Transverse colon (tissue), 4 donors: Measurements from ENCODE around the gene GSKIP. TPM values are rescaled to one million over a fixed set of nuclear protein-coding genes. Genes with fewer than 3 reads are reported as not detected.

Experiments
- DNase-seq: peaks from one replicate; pipeline ENCODE4 v3.0.0-alpha.2; 2019
- H3K27ac ChIP-seq, 4 donors: fragments of 200-600 bp; sonication (generic); 2 replicates each; pipeline ENCODE4 v1.5.1; 2016 to 2018; ENCODE audit warnings: inconsistent platforms in 4 of 4
- H3K27me3 ChIP-seq: fragments of 200-600 bp; sonication (generic); 2 replicates; pipeline ENCODE4 v1.5.1; 2017; ENCODE audit warnings: inconsistent platforms
- H3K36me3 ChIP-seq, 4 donors: fragments of 200-600 bp; sonication (generic); 2 replicates each; pipeline ENCODE4 v1.5.1; 2017 to 2019; ENCODE audit warnings: inconsistent platforms in 4 of 4
- H3K4me1 ChIP-seq, 4 donors: fragments of 200-600 bp; sonication (generic); 2 replicates each; pipeline ENCODE4 v1.5.1; 2017 to 2020; ENCODE audit warnings: inconsistent platforms in 4 of 4
- H3K4me3 ChIP-seq, 4 donors: fragments of 200-600 bp; sonication (generic); 1 replicate in 1 of 4; 2 replicates in 3 of 4; pipeline versions ENCODE4 v1.5.1 to v1.6.1; 2017 to 2019; ENCODE audit warnings: inconsistent platforms in 4 of 4
- H3K9me3 ChIP-seq, 2 donors: fragments of 200-600 bp; sonication (generic); 2 replicates each; pipeline ENCODE4 v1.5.1; 2017 to 2019; ENCODE audit warnings: inconsistent platforms in 2 of 2
- CTCF ChIP-seq, 5 experiments: fragments of 200-600 bp in 3 of 5; fragments of 450-650 bp in 2 of 5; sonication (generic) in 3 of 5; IDR thresholded peaks; 1 replicate in 2 of 5; 2 replicates in 3 of 5; pipeline ENCODE4 v1.5.1; 2016 to 2017; ENCODE audit warnings: antibody characterized with exemption in 5 of 5, inconsistent platforms in 3 of 5, mild to moderate bottlenecking in 2 of 5, moderate library complexity in 1 of 5
- EP300 ChIP-seq: sonication (generic); formaldehyde crosslinking; IDR thresholded peaks from one replicate; pipeline ENCODE4 v1.6.1; 2017; ENCODE audit warnings: antibody characterized with exemption, low read depth
- POLR2A ChIP-seq: fragments of 450-650 bp; IDR thresholded peaks from one replicate; pipeline ENCODE4 v1.6.1; 2016; ENCODE audit warnings: antibody characterized with exemption, mild to moderate bottlenecking, moderate library complexity
- POLR2AphosphoS5 ChIP-seq, 3 donors: sonication (generic); formaldehyde crosslinking; IDR thresholded peaks; one replicate each; pipeline ENCODE4 v1.6.1; 2016; ENCODE audit warnings: antibody characterized with exemption in 3 of 3
- WGBS, 2 donors: methylation state at CpG; one replicate each; pipeline ENCODE4 v1.1.5; 2018; ENCODE audit warnings: low coverage in 1 of 2; 5-methylcytosine and 5-hydroxymethylcytosine counted together
- in situ Hi-C, 4 donors: fragments of 200-750 bp; cut with MboI; loops; one replicate each; pipeline versions ENCODE4 v1.15.0 to v1.15.1; 2017; ENCODE audit warnings: low sequenced_read_pairs in 3 of 4, low pct_ligation_motif_present in 1 of 4, low pct_unique_long_range_greater_than_20kb in 1 of 4
- intact Hi-C: fragments of 100-400 bp; cut with DNase I; formaldehyde crosslinking; loops from one replicate; pipeline ENCODE4 v1.15.1; 2023; ENCODE audit warnings: low total_unique reads
- total RNA-seq, 4 donors: library from RNA; depleted of rRNA; stranded (reverse); fragments of >200 nt; gene quantifications; one replicate each; pipeline ENCODE4 v1.1.0, GENCODE V29; 2016

The GSKIP gene, protein sequence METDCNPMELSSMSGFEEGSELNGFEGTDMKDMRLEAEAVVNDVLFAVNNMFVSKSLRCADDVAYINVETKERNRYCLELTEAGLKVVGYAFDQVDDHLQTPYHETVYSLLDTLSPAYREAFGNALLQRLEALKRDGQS
- total RNA-seq: 100 to 1,000 TPM in 1 of 4 donors, 10 to 100 TPM in 3; 41.0 to 151 (median 64.9) TPM

GRCh38 chr14:96362965-96363750 is at the start of gene GSKIP, which contains the start of gene ATG2B:
Gene GSKIP (plus strand): TSS chr14:96363526. CDS start chr14:96382248, 18,722 bp downstream.
Gene ATG2B (minus strand): TSS chr14:96363341. CDS start chr14:96362976, 365 bp downstream.
- peak within 1 kb of the TSS; percentile 94 to 98 (median 97) for H3K27ac ChIP-seq
- in situ Hi-C loops (no loop called here), intact Hi-C loops (no loop called here)
- no peaks in the 10 kb centered on the region for H3K27me3 ChIP-seq
- peak within 1 kb of the TSS; percentile 70 to 98 (median 92) for H3K4me3 ChIP-seq
- 0% methylated on average over 22 of the region's 92 CpGs; no CpG with 5 or more reads in 1 of the 2 donors for WGBS, 2 donors
- peak; percentile 97 for DNase-seq
- TF ChIP-seq POLR2AphosphoS5 (IDR thresholded peaks at IDR 0.05) (peak; percentile 92 to 96 (median 96)), EP300 (no peak), POLR2A (peak; percentile 88), CTCF (IDR thresholded peaks at IDR 0.05) (no peak)
- H3K4me1 ChIP-seq: peaks cover 9 to 55% (median 28%) of the 10 kb centered on the region in 4 donors
- no peaks in the 10 kb centered on the region for H3K9me3 ChIP-seq
- no peaks in the 10 kb centered on the region for H3K36me3 ChIP-seq

GRCh38 chr14:96316087-96316486 is 47.2 kb upstream of the GSKIP start:
- in situ Hi-C loops: no loop called here

GRCh38 chr14:96318836-96319235 is 44.5 kb upstream of the GSKIP start:
- intact Hi-C loops (no loop called here), in situ Hi-C loops (no loop called here)
- H3K4me1 ChIP-seq: no peaks in the 10 kb centered on the region
- no peak for DNase-seq
- no peaks in the 10 kb centered on the region for H3K9me3 ChIP-seq
- TF ChIP-seq POLR2A (no peak), EP300 (no peak), POLR2AphosphoS5 (IDR thresholded peaks at IDR 0.05) (no peak), CTCF (IDR thresholded peaks at IDR 0.05) (no peak)
- no peak overlapping the region for H3K4me3 ChIP-seq
- WGBS, 2 donors: 89 to 93% methylated on average over 3 to 9 of the region's 9 CpGs
- no peak overlapping the region for H3K27ac ChIP-seq
- H3K27me3 ChIP-seq: no peaks in the 10 kb centered on the region
- H3K36me3 ChIP-seq: peaks cover 0 to 69% (median 26%) of the 10 kb centered on the region in 4 donors

More at GRCh38 chr14:96316087-96316486, 47.2 kb upstream of the GSKIP start:
- H3K4me3 ChIP-seq: no peak overlapping the region
- TF ChIP-seq CTCF (IDR thresholded peaks at IDR 0.05) (no peak), POLR2AphosphoS5 (IDR thresholded peaks at IDR 0.05) (no peak), POLR2A (no peak), EP300 (no peak)
- no peaks in the 10 kb centered on the region for H3K27me3 ChIP-seq
- WGBS, 2 donors: 83 to 97% methylated on average over 3 of the region's 3 CpGs
- H3K9me3 ChIP-seq: no peaks in the 10 kb centered on the region
- no peak overlapping the region for H3K27ac ChIP-seq
- no peak for DNase-seq
- H3K4me1 ChIP-seq: peaks cover 0 to 2% (median under 1%) of the 10 kb centered on the region in 4 donors
- intact Hi-C loops: no loop called here
- H3K36me3 ChIP-seq: peaks cover 0 to 60% (median 25%) of the 10 kb centered on the region in 4 donors

- Histone ChIP-seq H3K4me3 (no peak overlapping the region), H3K4me1 (no peaks in the 10 kb centered on the region), H3K27ac (no peak overlapping the region), H3K9me3 (no peaks in the 10 kb centered on the region), H3K27me3 (no peaks in the 10 kb centered on the region), H3K36me3 (peaks cover 0 to 65% (median 25%) of the 10 kb centered on the region in 4 donors)
- in situ Hi-C loops: no loop called here
- intact Hi-C loops: no loop called here
- WGBS, 2 donors: 70 to 94% methylated on average over 1 of the region's 1 CpG
- no peak for DNase-seq
- TF ChIP-seq CTCF (IDR thresholded peaks at IDR 0.05) (no peak), EP300 (no peak), POLR2AphosphoS5 (IDR thresholded peaks at IDR 0.05) (no peak), POLR2A (no peak)
Observed at GRCh38 chr14:96320605-96321004, 42.7 kb upstream of the GSKIP start.
